Adrenal gland (tissue), 12 donors: ENCODE results near the gene LPO. TPM values are rescaled to one million over a fixed set of nuclear protein-coding genes. Genes with fewer than 3 reads are reported as not detected.

ENCODE experiments used
- DNase-seq, 7 donors: peaks; one replicate each; pipeline ENCODE4 v3.0.0-alpha.2; 2019 to 2020
- H3K27ac ChIP-seq, 5 donors: fragments of 200-600 bp; sonication (generic) in 4 of 5; 1 replicate in 3 of 5; 2 replicates in 2 of 5; pipeline versions ENCODE4 v1.5.1 to v1.8.0; 2016 to 2020; ENCODE audit warnings: mild to moderate bottlenecking in 1 of 5
- H3K27me3 ChIP-seq: fragments of 200-600 bp; 2 replicates; pipeline ENCODE4 v1.8.0; 2021
- H3K36me3 ChIP-seq, 2 donors: fragments of 200-600 bp; replicated peaks in 1 of 2; 1 replicate in 1 of 2; 2 replicates in 1 of 2; pipeline versions ENCODE4 v1.5.1 to v1.8.0; 2018 to 2022
- H3K4me1 ChIP-seq, 2 donors: fragments of 200-600 bp; replicated peaks in 1 of 2; 1 replicate in 1 of 2; 2 replicates in 1 of 2; pipeline versions ENCODE4 v1.5.1 to v1.8.0; 2018 to 2021
- H3K4me3 ChIP-seq, 4 donors: fragments of 200-600 bp; sonication (generic) in 3 of 4; one replicate each; pipeline ENCODE4 v1.5.1; 2016 to 2018
- H3K9me3 ChIP-seq, 3 donors: fragments of 200-600 bp; sonication (generic) in 1 of 3; replicated peaks in 1 of 3; 1 replicate in 2 of 3; 2 replicates in 1 of 3; pipeline versions ENCODE4 v1.5.1 to v1.8.0; 2016 to 2021
- POLR2A ChIP-seq, 2 donors: fragments of 450-650 bp; IDR thresholded peaks; one replicate each; pipeline ENCODE4 v1.6.1; 2017; ENCODE audit warnings: antibody characterized with exemption in 2 of 2, mild to moderate bottlenecking in 2 of 2, moderate library complexity in 1 of 2
- WGBS, 4 donors: extraction: QIAGEN DNeasy Blood & Tissue Kit in 2 of 4; methylation state at CpG; one replicate each; pipeline versions ENCODE4 v1.1.5 to v1.1.7; 2013 to 2017; 5-methylcytosine and 5-hydroxymethylcytosine counted together
- intact Hi-C, 2 donors: fragments of 100-400 bp; cut with DNase I; formaldehyde crosslinking; loops; one replicate each; pipeline versions ENCODE4 v1.14.1 to v1.15.0; 2022 to 2023
- polyA plus RNA-seq, 3 donors: library from polyadenylated mRNA; stranded (reverse); fragments of 200-250 nt in 2 of 3; fragments of 350-450 nt in 1 of 3; fragmentation: Illumina TruSeq in 1 of 3; extraction: RNeasy Lipid Tissue Mini Kit (QIAGEN cat#74804) in 1 of 3; gene quantifications; one replicate each; pipeline ENCODE4 v1.2.3, GENCODE V29; 2013 to 2014
- total RNA-seq, 9 donors: library from RNA; depleted of rRNA in 4 of 9; stranded (reverse); fragments of >200 nt in 4 of 9; fragments of 120-200 nt in 1 of 9; fragmentation: NEBNext Ultra II Directional in 1 of 9; extraction: Animal tissue kit (Norgen Biotek cat#: 25700) in 1 of 9; gene quantifications; one replicate each; pipeline versions ENCODE4 v1.1.0 to v1.2.4, GENCODE V29; 2013 to 2023
- TF ChIP-seq, protein P1 (sequence below), 6 experiments: fragments of 450-650 bp in 4 of 6; fragments of 200-600 bp in 2 of 6; sonication (generic) in 1 of 6; IDR thresholded peaks; 1 replicate in 5 of 6; 2 replicates in 1 of 6; pipeline versions ENCODE4 v1.5.1 to v1.8.0; 2016 to 2021; ENCODE audit warnings: antibody characterized with exemption in 6 of 6, mild to moderate bottlenecking in 2 of 6, moderate library complexity in 1 of 6
- donor health status: healthy with polysubstance abuse.
- donor health status: Bipolar disorder and iron deficiency.
- donor health status: DM: yes; HTN: yes; CAD: no.
- donor health status: DM: no; HTN: no; CAD: no.
- donor health status: DM: no; HTN: no; CAD: no.
- donor health status: DM: yes; HTN: yes; CAD: no.

Gene LPO
- total and polyA plus RNA-seq, 12 donors, result 0.06 to 0.16 TPM; not detected in 10

DNA sequence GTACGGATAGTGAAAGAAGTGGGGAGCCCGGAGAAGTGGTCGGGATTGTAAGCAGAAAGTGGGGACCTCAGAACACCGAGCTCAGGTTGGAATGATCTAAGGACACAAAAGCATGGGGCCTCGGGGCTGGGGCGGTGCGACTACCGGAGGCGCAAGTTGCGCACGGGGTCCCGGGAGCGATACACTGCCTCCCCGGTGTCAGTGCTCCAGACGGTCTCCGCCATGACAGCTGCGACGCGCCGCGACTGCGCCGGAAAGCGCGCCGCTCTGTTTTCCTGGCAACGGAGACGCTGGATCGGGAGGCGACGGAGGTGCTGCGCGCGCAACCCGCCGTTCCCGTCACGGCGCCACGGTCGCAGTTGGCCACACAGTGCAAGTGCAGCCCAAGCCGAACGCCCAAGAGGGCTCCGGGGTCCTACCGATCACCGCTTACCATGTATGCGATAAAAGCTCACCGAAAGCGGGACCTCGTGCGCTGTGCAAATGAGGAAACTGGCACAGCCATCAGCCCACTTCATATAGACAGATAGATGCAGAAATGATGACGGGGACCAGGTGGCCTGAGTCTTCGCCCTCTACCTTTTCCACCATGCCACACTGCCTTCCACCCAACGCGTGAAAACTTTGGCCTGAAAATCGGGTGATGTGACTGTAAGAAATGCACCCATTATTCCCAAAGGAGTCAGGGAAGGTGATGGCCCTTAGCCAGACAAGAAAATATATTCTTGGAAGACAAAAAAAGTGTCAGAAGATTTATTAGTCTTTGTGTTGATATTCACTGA lies 19.2 kb upstream of the LPO start, which contains the start of gene MKS1:
Gene MKS1 (minus strand): TSS at position 249 of the 782 bp plus-strand sequence. CDS start 25 bp downstream, at position 224.
- peaks cover 0 to 10% of the 10 kb centered on the region in 2 donors for H3K4me1 ChIP-seq
- H3K4me3 ChIP-seq, result peak within 1 kb of the TSS; percentile 21 to 81 (median 62)
- peak; percentile 16 to 65 for TF ChIP-seq POLR2A (IDR thresholded peaks at IDR 0.05)
- TF ChIP-seq, protein P1, sequence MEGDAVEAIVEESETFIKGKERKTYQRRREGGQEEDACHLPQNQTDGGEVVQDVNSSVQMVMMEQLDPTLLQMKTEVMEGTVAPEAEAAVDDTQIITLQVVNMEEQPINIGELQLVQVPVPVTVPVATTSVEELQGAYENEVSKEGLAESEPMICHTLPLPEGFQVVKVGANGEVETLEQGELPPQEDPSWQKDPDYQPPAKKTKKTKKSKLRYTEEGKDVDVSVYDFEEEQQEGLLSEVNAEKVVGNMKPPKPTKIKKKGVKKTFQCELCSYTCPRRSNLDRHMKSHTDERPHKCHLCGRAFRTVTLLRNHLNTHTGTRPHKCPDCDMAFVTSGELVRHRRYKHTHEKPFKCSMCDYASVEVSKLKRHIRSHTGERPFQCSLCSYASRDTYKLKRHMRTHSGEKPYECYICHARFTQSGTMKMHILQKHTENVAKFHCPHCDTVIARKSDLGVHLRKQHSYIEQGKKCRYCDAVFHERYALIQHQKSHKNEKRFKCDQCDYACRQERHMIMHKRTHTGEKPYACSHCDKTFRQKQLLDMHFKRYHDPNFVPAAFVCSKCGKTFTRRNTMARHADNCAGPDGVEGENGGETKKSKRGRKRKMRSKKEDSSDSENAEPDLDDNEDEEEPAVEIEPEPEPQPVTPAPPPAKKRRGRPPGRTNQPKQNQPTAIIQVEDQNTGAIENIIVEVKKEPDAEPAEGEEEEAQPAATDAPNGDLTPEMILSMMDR (IDR thresholded peaks at IDR 0.05), result peak; percentile 52 to 85 (median 74)
- H3K27me3 ChIP-seq, result no peaks in the 10 kb centered on the region
- peaks cover 0 to 9% of the 10 kb centered on the region in 2 donors for H3K36me3 ChIP-seq
- intact Hi-C loops, result no loop called here
- 1 to 9% (median 3%) methylated on average over 19 to 56 of the region's 56 CpGs for WGBS, 4 donors
- peak; percentile 94 to 98 (median 95) for DNase-seq
- H3K27ac ChIP-seq, result peak within 1 kb of the TSS in 3 of 5 donors; percentile 39 to 76 (median 60)
- H3K9me3 ChIP-seq, result peaks cover 0 to 4% (median 0%) of the 10 kb centered on the region in 3 donors

DNA sequence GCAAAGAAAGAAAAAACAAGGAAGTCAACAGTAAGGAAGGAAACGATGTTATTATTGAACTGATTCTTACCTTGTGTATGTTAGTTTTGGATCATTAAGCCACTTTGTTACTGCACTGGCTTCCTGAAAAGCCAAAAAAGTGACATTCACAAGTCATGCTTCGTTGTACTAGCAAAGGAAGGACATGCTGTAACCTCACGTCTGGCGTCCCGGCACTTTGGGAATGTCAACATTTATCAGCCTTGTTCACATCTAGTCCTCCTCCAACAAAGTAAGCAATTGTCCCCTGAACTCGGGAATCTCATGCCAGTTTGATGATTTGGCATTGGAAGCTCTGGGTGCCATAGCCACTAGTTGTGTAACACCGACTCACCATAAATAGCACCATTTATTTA lies 18.6 kb upstream of the LPO start:
- intact Hi-C loops, result no loop called here
- Histone ChIP-seq H3K36me3 (peaks cover 0 to 8% of the 10 kb centered on the region in 2 donors), H3K4me3 (peak overlapping the region in 1 of 4 donors; percentile 81), H3K4me1 (peaks cover 0 to 10% of the 10 kb centered on the region in 2 donors), H3K27ac (peak overlapping the region in 1 of 5 donors; percentile 60), H3K9me3 (peaks cover 0 to 4% (median 0%) of the 10 kb centered on the region in 3 donors), H3K27me3 (no peaks in the 10 kb centered on the region)
- TF ChIP-seq POLR2A (IDR thresholded peaks at IDR 0.05), result no peak
- TF ChIP-seq, protein P1 (IDR thresholded peaks at IDR 0.05), result no peak
- peak in 2 of 7 donors; percentile 4 to 25 for DNase-seq
- WGBS, 4 donors, result 39 to 52% (median 46%) methylated on average over 7 of the region's 7 CpGs

DNA sequence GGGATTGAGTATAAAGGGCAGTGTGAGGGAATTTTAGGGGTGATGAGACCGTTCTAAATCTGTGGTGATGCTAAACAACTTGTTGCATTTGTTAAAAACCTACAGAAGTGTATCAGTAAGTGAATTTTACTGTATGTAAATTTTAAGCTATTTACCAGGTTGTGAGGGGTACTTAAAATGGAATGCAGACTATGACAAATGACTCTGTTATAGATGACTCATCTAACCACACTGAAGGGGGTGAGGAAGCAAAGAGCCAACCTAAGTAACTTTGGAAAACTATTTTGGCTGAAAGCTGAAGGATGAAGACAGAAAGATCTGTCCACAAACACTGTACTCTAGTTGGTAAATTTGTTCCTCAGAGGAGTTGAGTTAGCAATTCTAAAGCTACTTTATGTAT lies 14.1 kb upstream of the LPO start:
- H3K27me3 ChIP-seq, result no peaks in the 10 kb centered on the region
- no peak for DNase-seq
- H3K9me3 ChIP-seq, result peaks cover 0 to 4% (median 0%) of the 10 kb centered on the region in 3 donors
- H3K27ac ChIP-seq, result no peak overlapping the region
- intact Hi-C loops, result no loop called here
- peaks cover 0 to 6% of the 10 kb centered on the region in 2 donors for H3K4me1 ChIP-seq
- no peak overlapping the region for H3K4me3 ChIP-seq
- WGBS, 4 donors, result 33 to 48% (median 40%) methylated on average over 1 of the region's 1 CpG
- TF ChIP-seq, protein P1 (IDR thresholded peaks at IDR 0.05), result no peak
- TF ChIP-seq POLR2A (IDR thresholded peaks at IDR 0.05), result no peak
- H3K36me3 ChIP-seq, result no peaks in the 10 kb centered on the region

DNA sequence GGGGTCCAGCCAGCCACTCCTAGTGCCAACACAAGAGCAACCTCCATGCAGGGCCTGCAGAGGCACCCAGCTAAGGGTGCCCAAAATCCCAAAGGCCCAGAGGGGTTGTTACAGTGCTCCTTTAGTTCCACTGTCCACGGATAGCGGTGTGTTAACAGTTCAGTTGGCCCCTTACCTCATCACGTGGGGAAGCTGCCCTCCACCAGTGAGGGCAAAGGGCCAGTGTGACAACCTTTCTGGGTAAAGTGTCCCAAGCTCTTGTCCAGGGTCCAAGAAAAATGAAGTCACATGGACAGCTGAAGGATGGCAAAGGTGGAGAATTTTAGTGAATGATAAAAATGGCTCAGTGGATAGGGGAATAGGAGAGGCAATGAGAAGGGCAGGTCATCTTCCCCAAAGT lies 10.7 kb upstream of the LPO start:
- intact Hi-C loops, result no loop called here
- no peak for DNase-seq
- H3K27ac ChIP-seq, result no peak overlapping the region
- 76 to 81% (median 76%) methylated on average over 3 of the region's 3 CpGs; no CpG with 5 or more reads in 1 of the 4 donors for WGBS, 4 donors
- no peak overlapping the region for H3K4me3 ChIP-seq
- no peaks in the 10 kb centered on the region for H3K36me3 ChIP-seq
- TF ChIP-seq POLR2A (IDR thresholded peaks at IDR 0.05), result no peak
- TF ChIP-seq, protein P1 (IDR thresholded peaks at IDR 0.05), result no peak
- H3K27me3 ChIP-seq, result peaks cover 5% of the 10 kb centered on the region
- H3K4me1 ChIP-seq, result no peaks in the 10 kb centered on the region
- H3K9me3 ChIP-seq, result peaks cover 0 to 4% (median 0%) of the 10 kb centered on the region in 3 donors
